IPS-18c (cell line): Measurements from ENCODE around the gene ARL15.

Experiments used
- H3K4me3 ChIP-seq: 2 replicates; pipeline ENCODE4 v1.7.0; 2013; ENCODE audit warnings: low read depth, mild to moderate bottlenecking, low read length, moderate library complexity; ENCODE audit not compliant: insufficient read depth
- H3K9me3 ChIP-seq: one replicate; pipeline ENCODE4 v1.6.1; 2013; ENCODE audit warnings: mild to moderate bottlenecking, low read length, moderate library complexity; ENCODE audit not compliant: control insufficient read depth, insufficient read depth

Gene ARL15

DNA sequence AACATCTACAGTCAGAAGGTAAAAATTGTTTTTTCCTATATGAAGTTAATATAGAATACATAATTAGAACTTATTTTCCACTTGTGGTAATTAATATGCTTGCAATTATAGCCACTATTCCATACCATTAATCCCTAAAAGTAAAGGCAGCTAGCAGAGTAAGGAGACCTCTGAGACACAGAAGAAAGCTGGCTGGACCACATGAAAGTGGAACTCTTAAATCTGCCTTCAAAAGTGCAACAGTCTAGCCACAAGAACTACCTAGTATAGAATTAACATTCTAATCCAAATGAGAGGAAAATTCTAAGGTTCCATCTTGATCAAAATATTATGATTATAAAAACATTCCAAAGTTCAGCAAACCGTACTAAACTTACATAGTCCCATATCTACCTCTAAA is 37.6 kb downstream of the ARL15 start:
- no peaks in the 10 kb centered on the region for H3K9me3 ChIP-seq
- H3K4me3 ChIP-seq: no peak overlapping the region

DNA sequence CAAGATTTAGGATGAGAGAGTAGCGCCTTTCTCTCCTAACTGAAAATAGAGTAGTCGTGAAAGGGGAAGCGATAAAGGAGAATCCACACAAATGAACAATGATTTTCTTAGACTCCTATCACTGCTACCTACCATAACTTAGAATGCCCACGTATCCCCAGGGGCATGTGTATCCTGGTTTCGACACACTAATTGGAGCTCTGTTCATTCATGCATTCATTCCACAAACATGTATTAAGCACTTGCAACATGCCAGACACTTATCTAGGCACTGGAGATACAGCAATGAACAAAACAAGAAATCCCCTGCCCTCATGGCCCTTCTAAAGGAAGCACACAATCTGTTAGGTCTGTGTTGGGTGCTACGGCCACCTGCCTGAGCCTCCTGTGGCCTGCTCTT is 40.0 kb downstream of the ARL15 start:
- Histone ChIP-seq H3K4me3 (no peak overlapping the region), H3K9me3 (no peaks in the 10 kb centered on the region)

DNA sequence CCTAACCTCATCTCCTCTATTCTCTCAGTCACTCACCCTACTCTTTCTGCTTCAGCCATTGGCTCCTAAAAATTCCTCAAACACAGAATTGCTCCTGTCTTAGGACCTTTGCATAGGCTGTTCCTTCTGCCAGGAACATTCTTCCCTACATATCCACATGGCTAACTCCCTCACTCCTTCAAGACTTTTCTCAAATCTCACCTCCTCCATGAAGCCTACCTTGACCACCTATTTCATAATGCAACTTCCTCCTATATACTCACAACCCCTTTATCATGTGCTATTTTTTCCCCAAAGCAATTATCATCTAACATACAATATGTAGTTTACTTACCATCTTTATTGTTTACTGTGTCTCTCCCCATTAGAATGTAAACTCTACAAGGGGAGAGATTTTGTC is 45.8 kb downstream of the ARL15 start:
- H3K9me3 ChIP-seq: no peaks in the 10 kb centered on the region
- no peak overlapping the region for H3K4me3 ChIP-seq

- no peak overlapping the region for H3K4me3 ChIP-seq
- H3K9me3 ChIP-seq: no peaks in the 10 kb centered on the region
Measured at GRCh38 chr5:54263447-54263846, 46.9 kb downstream of the ARL15 start.

DNA sequence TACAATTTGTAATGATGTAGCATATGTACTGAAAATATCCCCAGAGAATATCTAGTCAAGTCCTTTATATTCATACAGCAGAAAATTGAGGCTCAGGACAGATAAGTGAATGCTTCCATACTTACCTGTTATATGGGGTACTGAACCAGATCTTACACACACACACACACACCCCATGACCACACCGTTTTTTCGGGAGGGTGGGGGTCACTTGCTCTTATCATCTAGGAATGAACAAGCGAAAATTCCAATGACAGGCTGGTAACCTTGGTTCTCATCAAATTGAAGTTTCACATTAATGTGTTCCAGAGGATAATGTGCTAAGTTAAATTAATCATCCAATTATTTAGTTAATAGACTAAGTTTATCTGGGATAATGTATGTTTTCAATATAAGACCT is 48.8 kb downstream of the ARL15 start:
- Histone ChIP-seq H3K4me3 (no peak overlapping the region), H3K9me3 (no peaks in the 10 kb centered on the region)

- no peak overlapping the region for H3K4me3 ChIP-seq
Measured at GRCh38 chr5:54259981-54260380, 50.4 kb downstream of the ARL15 start.

GRCh38 chr5:54259090-54259489 is 51.3 kb downstream of the ARL15 start:
- H3K9me3 ChIP-seq: no peaks in the 10 kb centered on the region
- no peak overlapping the region for H3K4me3 ChIP-seq

More at GRCh38 chr5:54259981-54260380, 50.4 kb downstream of the ARL15 start:
- H3K9me3 ChIP-seq: no peaks in the 10 kb centered on the region

- no peak overlapping the region for H3K4me3 ChIP-seq
- no peaks in the 10 kb centered on the region for H3K9me3 ChIP-seq
Measured at GRCh38 chr5:54257366-54258118, 52.8 kb downstream of the ARL15 start.

- Histone ChIP-seq H3K4me3 (no peak overlapping the region), H3K9me3 (no peaks in the 10 kb centered on the region)
Measured at GRCh38 chr5:54254482-54255198, 55.7 kb downstream of the ARL15 start.

GRCh38 chr5:54251981-54252380 is 58.4 kb downstream of the ARL15 start:
- no peaks in the 10 kb centered on the region for H3K9me3 ChIP-seq
- H3K4me3 ChIP-seq: no peak overlapping the region

GRCh38 chr5:54249210-54250028 is 61.0 kb downstream of the ARL15 start:
- no peaks in the 10 kb centered on the region for H3K9me3 ChIP-seq
- H3K4me3 ChIP-seq: no peak overlapping the region

- H3K9me3 ChIP-seq: no peaks in the 10 kb centered on the region
- no peak overlapping the region for H3K4me3 ChIP-seq
Measured at GRCh38 chr5:54247226-54247625, 63.1 kb downstream of the ARL15 start.

DNA sequence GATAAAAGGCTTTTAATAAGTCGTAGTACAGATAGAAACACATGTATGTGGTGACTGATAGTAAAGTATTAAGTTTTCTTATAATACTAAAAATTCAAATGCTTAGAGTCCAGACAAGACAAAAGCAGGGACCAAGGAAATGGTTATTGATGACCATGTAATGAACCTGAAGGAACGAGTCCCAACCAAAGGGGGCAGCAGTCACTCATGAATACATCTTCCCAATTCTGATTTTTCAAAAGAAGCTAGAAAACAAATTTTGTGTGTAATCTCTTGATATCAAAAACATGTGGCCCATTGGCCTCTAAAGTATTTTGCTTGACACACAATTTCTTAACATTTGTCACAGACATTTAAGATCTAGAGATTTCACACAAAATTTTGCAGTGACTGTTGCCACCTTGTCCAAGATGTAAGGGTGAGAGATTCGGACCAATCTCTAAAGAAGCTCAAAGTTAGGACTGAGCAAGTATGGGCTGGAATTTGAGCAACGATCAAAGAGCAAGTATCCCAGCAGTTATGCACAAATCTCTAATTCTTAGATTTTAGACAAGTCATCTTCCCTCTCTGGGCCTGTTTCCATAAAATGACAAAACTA is 66.8 kb downstream of the ARL15 start:
- Histone ChIP-seq H3K9me3 (no peaks in the 10 kb centered on the region), H3K4me3 (no peak overlapping the region)

- H3K9me3 ChIP-seq: no peaks in the 10 kb centered on the region
- no peak overlapping the region for H3K4me3 ChIP-seq
Measured at GRCh38 chr5:54242297-54242696, 68.1 kb downstream of the ARL15 start.

DNA sequence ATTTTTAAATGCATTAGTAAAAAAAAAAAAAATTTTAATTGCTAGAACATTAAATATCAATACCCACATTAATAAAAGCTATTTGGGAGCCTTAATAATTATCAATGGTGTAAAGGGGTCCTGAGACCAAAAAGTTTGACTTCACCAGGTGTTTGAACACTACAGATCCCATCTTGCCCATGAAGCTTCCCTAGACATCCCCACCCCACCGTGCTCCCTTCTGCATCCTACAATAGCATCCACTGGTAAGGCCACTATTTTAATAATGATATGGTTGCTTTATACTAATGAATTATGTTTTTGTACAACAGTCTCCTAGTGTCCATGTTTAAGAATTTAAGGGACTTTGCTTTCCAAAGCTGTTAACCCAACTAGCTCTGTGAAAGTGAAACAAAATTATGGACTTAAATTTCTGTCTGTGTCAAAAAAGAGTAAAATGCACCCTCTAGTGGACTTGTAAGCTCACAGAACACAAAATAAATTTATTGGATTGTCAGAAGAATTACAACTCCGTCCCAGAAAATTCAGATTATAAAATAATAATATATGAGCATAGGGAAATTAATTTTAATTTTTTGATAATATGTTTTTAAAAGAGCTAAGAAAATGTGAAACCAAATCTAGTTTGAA is 76.0 kb downstream of the ARL15 start:
- no peak overlapping the region for H3K4me3 ChIP-seq
- H3K9me3 ChIP-seq: no peaks in the 10 kb centered on the region

DNA sequence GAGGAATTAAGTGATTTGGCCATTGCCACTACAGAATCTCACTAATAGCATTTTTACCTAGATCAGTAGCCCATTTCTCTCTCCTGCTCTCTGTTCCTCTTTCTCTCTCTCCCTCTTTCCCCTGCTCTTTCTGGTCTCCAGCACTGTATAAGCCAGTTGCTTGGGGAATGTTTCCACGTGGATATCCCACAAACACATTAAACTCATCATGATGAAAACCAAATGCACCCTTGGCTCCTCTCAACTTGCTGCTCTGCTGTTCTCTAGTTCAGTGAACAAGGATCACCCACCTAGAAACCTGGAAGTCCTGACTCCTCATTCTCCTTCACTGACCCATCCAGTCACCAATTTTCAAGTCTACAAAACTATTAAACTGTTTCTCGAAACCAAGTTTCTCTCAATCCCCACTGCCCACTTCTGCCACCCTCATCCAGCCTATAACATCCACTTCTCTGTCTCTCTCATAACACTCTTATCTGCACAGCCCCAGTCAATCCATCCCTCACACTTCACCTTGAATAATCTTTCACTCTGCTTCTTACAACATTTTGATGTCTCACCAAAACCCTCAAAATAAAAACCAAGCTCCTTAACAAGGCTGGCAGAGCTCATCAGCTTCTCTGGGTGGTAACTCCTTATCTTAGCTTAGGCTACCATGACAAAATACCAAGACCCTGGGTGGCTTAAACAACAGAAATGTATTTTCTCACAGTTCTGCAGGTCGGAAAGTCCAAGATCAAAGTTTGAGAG is 79.3 kb downstream of the ARL15 start:
- no peaks in the 10 kb centered on the region for H3K9me3 ChIP-seq

More for the DNA sequence above, 79.3 kb downstream of the ARL15 start:
- no peak overlapping the region for H3K4me3 ChIP-seq
